GM23248 (cell line): ENCODE measurements around the gene ITK. TPM values are rescaled to one million over a fixed set of nuclear protein-coding genes. Genes with fewer than 3 reads are reported as not detected.

Experiments
- DNase-seq: peaks from one replicate; pipeline ENCODE4 v3.0.0-alpha.2; 2015
- H2AFZ ChIP-seq: fragments of 200-600 bp; sonication (generic); 2 replicates; pipeline ENCODE4 v1.6.1; 2016; ENCODE audit warnings: antibody characterized with exemption
- H3F3A ChIP-seq: fragments of 200-600 bp; sonication (generic); 2 replicates; pipeline ENCODE4 v1.6.1; 2016; ENCODE audit warnings: mild to moderate bottlenecking, antibody characterized with exemption, mixed run types; ENCODE audit not compliant: insufficient read depth
- H3K27ac ChIP-seq: fragments of 200-600 bp; sonication (generic); 2 replicates; pipeline ENCODE4 v1.5.1; 2016; ENCODE audit warnings: mild to moderate bottlenecking
- H3K27me3 ChIP-seq: fragments of 200-600 bp; sonication (generic); replicated peaks from 2 replicates; pipeline ENCODE4 v1.6.1; 2016; ENCODE audit warnings: mild to moderate bottlenecking; ENCODE audit not compliant: insufficient read depth
- H3K36me3 ChIP-seq: fragments of 200-600 bp; sonication (generic); 2 replicates; pipeline ENCODE4 v1.6.1; 2016; ENCODE audit warnings: low read depth, mild to moderate bottlenecking
- H3K4me1 ChIP-seq: fragments of 200-600 bp; sonication (generic); 2 replicates; pipeline ENCODE4 v1.6.1; 2016; ENCODE audit warnings: mild to moderate bottlenecking; ENCODE audit not compliant: insufficient read depth
- H3K4me2 ChIP-seq: fragments of 200-600 bp; sonication (generic); one replicate; pipeline ENCODE4 v1.6.1; 2016; ENCODE audit warnings: mild to moderate bottlenecking; ENCODE audit not compliant: unreplicated experiment
- H3K4me3 ChIP-seq: fragments of 200-600 bp; sonication (generic); 2 replicates; pipeline ENCODE4 v1.5.1; 2016; ENCODE audit warnings: mild to moderate bottlenecking
- H3K79me2 ChIP-seq: fragments of 200-600 bp; sonication (generic); 2 replicates; pipeline ENCODE4 v1.6.1; 2016; ENCODE audit warnings: mild to moderate bottlenecking; ENCODE audit not compliant: insufficient read depth
- H3K9ac ChIP-seq: fragments of 200-600 bp; sonication (generic); 2 replicates; pipeline ENCODE4 v1.6.1; 2016; ENCODE audit warnings: mild to moderate bottlenecking
- H3K9me2 ChIP-seq: fragments of 200-600 bp; sonication (generic); 2 replicates; pipeline ENCODE4 v1.6.1; 2016; ENCODE audit warnings: mixed run types, mild to moderate bottlenecking, moderate library complexity; ENCODE audit not compliant: insufficient read depth
- H3K9me3 ChIP-seq: fragments of 200-600 bp; sonication (generic); one replicate; pipeline ENCODE4 v1.6.1; 2017; ENCODE audit warnings: low read depth
- H4K20me1 ChIP-seq: fragments of 200-600 bp; sonication (generic); 2 replicates; pipeline ENCODE4 v1.6.0; 2016; ENCODE audit not compliant: insufficient read depth
- EZH2 ChIP-seq: fragments of 200-600 bp; sonication (generic); IDR thresholded peaks from 2 replicates; pipeline ENCODE4 v1.6.1; 2018; ENCODE audit warnings: antibody characterized with exemption, mild to moderate bottlenecking; ENCODE audit not compliant: insufficient read depth, poor library complexity, severe bottlenecking
- EZH2phosphoT487 ChIP-seq: fragments of 200-600 bp; sonication (generic); IDR thresholded peaks from 2 replicates; pipeline ENCODE4 v1.6.1; 2018; ENCODE audit warnings: antibody characterized with exemption, moderate library complexity, mild to moderate bottlenecking, low read depth; ENCODE audit not compliant: insufficient read depth
- WGBS, 2 experiments: methylation state at CpG; one replicate each; pipeline ENCODE4 v1.1.6; 2015 to 2017; ENCODE audit warnings: low lambda C conversion rate in 2 of 2, low coverage in 1 of 2; ENCODE audit errors: missing lambda C conversion rate in 2 of 2; 5-methylcytosine and 5-hydroxymethylcytosine counted together
- in situ Hi-C: fragments of 300-500 bp; cut with MboI; formaldehyde crosslinking; loops from 2 replicates; pipeline ENCODE4 v1.15.0; 2020
- polyA plus RNA-seq: library from polyadenylated mRNA; unstranded; fragments of >200 nt; fragmentation: Nextera tagmentation; extraction: Ambion mirVana; gene quantifications from 2 replicates; pipeline ENCODE4 v1.2.1, GENCODE V29; 2016
- total RNA-seq: library from RNA; depleted of rRNA; stranded (reverse); fragments of >200 nt; shearing (Covaris generic); gene quantifications from 2 replicates; pipeline ENCODE4 v1.2.3, GENCODE V29; 2014

The ITK gene
- total and polyA plus RNA-seq, 2 experiments from 2014 or later = 0.11 TPM; not detected in 1

GRCh38 chr5:157284458-157285212 is 104.0 kb downstream of the ITK start:
- Histone ChIP-seq H3F3A (peaks cover 15% of the 10 kb centered on the region), H2AFZ (no peak overlapping the region), H4K20me1 (no peaks in the 10 kb centered on the region), H3K4me3 (no peak overlapping the region), H3K4me1 (peaks cover 35% of the 10 kb centered on the region), H3K36me3 (no peaks in the 10 kb centered on the region), H3K4me2 (no peak overlapping the region), H3K9ac (no peak overlapping the region), H3K27me3 (no peaks in the 10 kb centered on the region), H3K9me2 (no peaks in the 10 kb centered on the region), H3K27ac (no peak overlapping the region), H3K79me2 (no peaks in the 10 kb centered on the region), H3K9me3 (no peaks in the 10 kb centered on the region)
- in situ Hi-C loops = no loop called here
- 74 to 76% methylated on average over 6 of the region's 6 CpGs for WGBS, 2 experiments
- no peak for TF ChIP-seq EZH2phosphoT487
- TF ChIP-seq EZH2 = no peak
- no peak for DNase-seq

- H3K4me1 ChIP-seq = peaks cover 41% of the 10 kb centered on the region
- no peaks in the 10 kb centered on the region for H4K20me1 ChIP-seq
- WGBS, 2 experiments = 93 to 97% methylated on average over 10 of the region's 10 CpGs
- no peak for TF ChIP-seq EZH2phosphoT487
- TF ChIP-seq EZH2 = no peak
- H3K9me3 ChIP-seq = no peaks in the 10 kb centered on the region
- peaks cover 22% of the 10 kb centered on the region for H3F3A ChIP-seq
- H3K79me2 ChIP-seq = no peaks in the 10 kb centered on the region
- no peaks in the 10 kb centered on the region for H3K36me3 ChIP-seq
- no peak overlapping the region for H3K4me2 ChIP-seq
- no peak for DNase-seq
- no peak overlapping the region for H3K9ac ChIP-seq
- no peaks in the 10 kb centered on the region for H3K9me2 ChIP-seq
- no peak overlapping the region for H2AFZ ChIP-seq
- in situ Hi-C loops = no loop called here
- no peak overlapping the region for H3K4me3 ChIP-seq
- no peak overlapping the region for H3K27ac ChIP-seq
- H3K27me3 ChIP-seq = no peaks in the 10 kb centered on the region
Measured at GRCh38 chr5:157285310-157286035, 104.8 kb downstream of the ITK start.

- H3K9ac ChIP-seq = no peak overlapping the region
- in situ Hi-C loops = no loop called here
- peaks cover 19% of the 10 kb centered on the region for H3F3A ChIP-seq
Measured at GRCh38 chr5:157286761-157287211, 106.1 kb downstream of the ITK start.

GRCh38 chr5:157288405-157289163 is 107.9 kb downstream of the ITK start:
- H3K4me1 ChIP-seq = peaks cover 30% of the 10 kb centered on the region
- no peaks in the 10 kb centered on the region for H3K79me2 ChIP-seq
- no peak overlapping the region for H3K4me3 ChIP-seq
- no peak overlapping the region for H2AFZ ChIP-seq
- WGBS, 2 experiments = 84 to 87% methylated on average over 4 of the region's 4 CpGs
- no peak for TF ChIP-seq EZH2
- TF ChIP-seq EZH2phosphoT487 = no peak
- in situ Hi-C loops = no loop called here
- no peaks in the 10 kb centered on the region for H3K9me3 ChIP-seq
- no peak for DNase-seq
- no peaks in the 10 kb centered on the region for H3K9me2 ChIP-seq
- H3K9ac ChIP-seq = no peak overlapping the region
- no peaks in the 10 kb centered on the region for H3K36me3 ChIP-seq
- no peak overlapping the region for H3K4me2 ChIP-seq
- peaks cover 19% of the 10 kb centered on the region for H3F3A ChIP-seq
- no peak overlapping the region for H3K27ac ChIP-seq
- no peaks in the 10 kb centered on the region for H4K20me1 ChIP-seq
- no peaks in the 10 kb centered on the region for H3K27me3 ChIP-seq

More at GRCh38 chr5:157286761-157287211, 106.1 kb downstream of the ITK start:
- H3K36me3 ChIP-seq = no peaks in the 10 kb centered on the region
- no peaks in the 10 kb centered on the region for H3K79me2 ChIP-seq
- H4K20me1 ChIP-seq = no peaks in the 10 kb centered on the region
- H3K9me2 ChIP-seq = no peaks in the 10 kb centered on the region
- H2AFZ ChIP-seq = peak overlapping the region; percentile 14; the same call in 1 of the 2 replicates
- peak; percentile 24 for DNase-seq
- TF ChIP-seq EZH2 (no peak), EZH2phosphoT487 (no peak)
- 29 to 38% methylated on average over 7 of the region's 7 CpGs for WGBS, 2 experiments
- no peaks in the 10 kb centered on the region for H3K9me3 ChIP-seq
- peaks cover 33% of the 10 kb centered on the region for H3K4me1 ChIP-seq
- H3K27me3 ChIP-seq = no peaks in the 10 kb centered on the region
- no peak overlapping the region for H3K4me2 ChIP-seq
- H3K4me3 ChIP-seq = no peak overlapping the region
- peak overlapping the region; percentile 6; the same call in 1 of the 2 replicates for H3K27ac ChIP-seq
